Stimulated activated CD4-positive, alpha-beta T cell treated with anti-CD3 and anti-CD28 coated beads, TNF-alpha, amount 100 ng/mL, for 1 hour (primary cell): Measurements from ENCODE around the gene OR2V2.
"Not testable (repeated sequence)": the region's sequence is repeated elsewhere in the genome, so short reads cannot be mapped to it uniquely, and the experiment has no call there.

ENCODE experiments used
- DNase-seq, 3 donors: peaks; one replicate each; pipeline ENCODE4 v3.0.0-alpha.2; 2020; ENCODE audit warnings: low read depth in 3 of 3, low spot score in 1 of 3

Gene OR2V2

GRCh38 chr5:181146927-181147636, at the start of gene OR2V2:
Gene OR2V2, plus strand, starts transcription at chr5:181147586. Its CDS starts 7,357 bp downstream, at chr5:181154943.
- DNase-seq: not testable (repeated sequence)

GRCh38 chr5:181097759-181098491, 49.5 kb upstream of the OR2V2 start:
- DNase-seq: not testable (repeated sequence)

- DNase-seq: no peak
Measured at GRCh38 chr5:181098762-181099601, 48.4 kb upstream of the OR2V2 start.

GRCh38 chr5:181099602-181100086, 47.7 kb upstream of the OR2V2 start:
- DNase-seq: no peak

GRCh38 chr5:181100121-181100875, 47.1 kb upstream of the OR2V2 start:
- DNase-seq: no peak

- DNase-seq: not testable (repeated sequence)
Measured at GRCh38 chr5:181101030-181101641, 46.2 kb upstream of the OR2V2 start.

GRCh38 chr5:181101930-181102674, 45.3 kb upstream of the OR2V2 start:
- not testable (repeated sequence) for DNase-seq

GRCh38 chr5:181104259-181104568, 43.2 kb upstream of the OR2V2 start:
- not testable (repeated sequence) for DNase-seq

GRCh38 chr5:181104606-181105390, 42.6 kb upstream of the OR2V2 start:
- DNase-seq: not testable (repeated sequence)

- no peak for DNase-seq
Measured at GRCh38 chr5:181105391-181106025, 41.9 kb upstream of the OR2V2 start.

GRCh38 chr5:181107699-181108098, 39.7 kb upstream of the OR2V2 start:
- no peak for DNase-seq

- DNase-seq: no peak
Measured at GRCh38 chr5:181108578-181109165, 38.7 kb upstream of the OR2V2 start.

GRCh38 chr5:181109489-181110013, 37.8 kb upstream of the OR2V2 start:
- DNase-seq: no peak

- DNase-seq: no peak
Measured at GRCh38 chr5:181111010-181111409, 36.4 kb upstream of the OR2V2 start.

GRCh38 chr5:181112476-181112875, 34.9 kb upstream of the OR2V2 start:
- DNase-seq: no peak

GRCh38 chr5:181113572-181113971, 33.8 kb upstream of the OR2V2 start:
- DNase-seq: not testable (repeated sequence)

- no peak for DNase-seq
Measured at GRCh38 chr5:181114284-181114843, 33.0 kb upstream of the OR2V2 start.
